Neuronal stem cell (in vitro differentiated cells): ENCODE measurements around the gene HEATR1.

Source experiments
- DNase-seq: peaks from one replicate; pipeline ENCODE4 v3.0.0-alpha.2; 2013; ENCODE audit warnings: low spot score
- H2AFZ ChIP-seq: one replicate; pipeline ENCODE4 v1.6.1; 2013; ENCODE audit warnings: mild to moderate bottlenecking, low read length, inconsistent platforms
- H2AK5ac ChIP-seq: 2 replicates; pipeline ENCODE4 v1.6.1; 2013; ENCODE audit warnings: low read depth, mild to moderate bottlenecking, inconsistent platforms, low read length, moderate library complexity, mixed read lengths
- H2BK120ac ChIP-seq: 2 replicates; pipeline ENCODE4 v1.6.1; 2013; ENCODE audit warnings: low read depth, mild to moderate bottlenecking, inconsistent platforms, low read length, moderate library complexity, mixed read lengths
- H2BK12ac ChIP-seq: one replicate; pipeline ENCODE4 v1.6.1; 2013; ENCODE audit warnings: low read length, inconsistent platforms
- H2BK15ac ChIP-seq: 2 replicates; pipeline ENCODE4 v1.6.1; 2013; ENCODE audit warnings: mild to moderate bottlenecking, low read length, inconsistent platforms, mixed read lengths
- H2BK5ac ChIP-seq: one replicate; pipeline ENCODE4 v1.6.1; 2013; ENCODE audit warnings: inconsistent platforms, mild to moderate bottlenecking, low read length, moderate library complexity
- H3K14ac ChIP-seq: one replicate; pipeline ENCODE4 v1.6.1; 2013; ENCODE audit warnings: low read length, inconsistent platforms
- H3K18ac ChIP-seq: 2 replicates; pipeline ENCODE4 v1.6.1; 2013; ENCODE audit warnings: low read length, inconsistent platforms
- H3K23ac ChIP-seq: 2 replicates; pipeline ENCODE4 v1.6.1; 2013; ENCODE audit warnings: low read depth, mild to moderate bottlenecking, mixed read lengths, low read length, inconsistent platforms; ENCODE audit not compliant: poor library complexity
- H3K27ac ChIP-seq: replicated peaks from 3 replicates; pipeline ENCODE4 v1.5.1; 2013; ENCODE audit warnings: low read length, inconsistent platforms
- H3K27me3 ChIP-seq, 3 experiments: 2 replicates each; pipeline ENCODE4 v1.6.1; 2013; ENCODE audit warnings: low read length in 3 of 3, mild to moderate bottlenecking in 2 of 3, inconsistent platforms in 1 of 3, low read depth in 1 of 3, mixed read lengths in 1 of 3, moderate library complexity in 1 of 3; ENCODE audit not compliant: control insufficient read depth in 3 of 3, insufficient read depth in 3 of 3
- H3K36me3 ChIP-seq, 2 donors: replicated peaks in 1 of 2; 2 replicates each; pipeline ENCODE4 v1.6.1; 2013; ENCODE audit warnings: low read length in 2 of 2; ENCODE audit not compliant: control insufficient read depth in 2 of 2, insufficient read depth in 2 of 2
- H3K4ac ChIP-seq: 2 replicates; pipeline ENCODE4 v1.6.1; 2013; ENCODE audit warnings: inconsistent platforms, mild to moderate bottlenecking, low read length, moderate library complexity
- H3K4me1 ChIP-seq, 2 donors: 1 replicate in 1 of 2; 2 replicates in 1 of 2; pipeline ENCODE4 v1.6.1; 2013; ENCODE audit warnings: low read length in 2 of 2, low read depth in 1 of 2; ENCODE audit not compliant: control insufficient read depth in 2 of 2, insufficient read depth in 1 of 2
- H3K4me2 ChIP-seq: one replicate; pipeline ENCODE4 v1.6.1; 2013; ENCODE audit warnings: mild to moderate bottlenecking, low read length, inconsistent platforms; ENCODE audit not compliant: insufficient read depth, poor library complexity, severe bottlenecking
- H3K4me3 ChIP-seq, 2 donors: 2 replicates each; pipeline ENCODE4 v1.5.1; 2013; ENCODE audit warnings: low read length in 2 of 2, mild to moderate bottlenecking in 2 of 2, inconsistent platforms in 1 of 2, moderate library complexity in 1 of 2
- H3K79me1 ChIP-seq: one replicate; pipeline ENCODE4 v1.6.1; 2013; ENCODE audit warnings: low read depth, mild to moderate bottlenecking, inconsistent platforms, low read length, moderate library complexity
- H3K9ac ChIP-seq: one replicate; pipeline ENCODE4 v1.6.1; 2013; ENCODE audit warnings: mild to moderate bottlenecking, low read depth, low read length, inconsistent platforms; ENCODE audit not compliant: poor library complexity
- H3K9me3 ChIP-seq, 2 donors: replicated peaks in 1 of 2; 2 replicates each; pipeline versions ENCODE3 to v1.6.1; 2013; ENCODE audit warnings: low read length in 2 of 2, mild to moderate bottlenecking in 2 of 2, inconsistent platforms in 1 of 2, low read depth in 1 of 2, mixed read lengths in 1 of 2, moderate library complexity in 1 of 2; ENCODE audit not compliant: control insufficient read depth in 2 of 2, insufficient read depth in 1 of 2
- H4K8ac ChIP-seq: one replicate; pipeline ENCODE4 v1.6.1; 2013; ENCODE audit warnings: low read depth, mild to moderate bottlenecking, inconsistent platforms, low read length, moderate library complexity
- H4K91ac ChIP-seq: one replicate; pipeline ENCODE4 v1.6.1; 2013; ENCODE audit warnings: low read length, low read depth, mild to moderate bottlenecking, inconsistent platforms; ENCODE audit not compliant: poor library complexity
- WGBS, 2 donors: extraction: QIAGEN DNeasy Blood & Tissue Kit; methylation state at CpG; one replicate each; pipeline ENCODE4 v1.1.7; 2013; ENCODE audit warnings: missing lambda C conversion rate in 2 of 2, mixed read lengths in 1 of 2; ENCODE audit not compliant: insufficient read length in 2 of 2, insufficient replicate concordance in 1 of 2; ENCODE audit errors: extremely low coverage in 2 of 2; 5-methylcytosine and 5-hydroxymethylcytosine counted together

HEATR1 gene

GRCh38 chr1:236534151-236534651, 70.1 kb downstream of the HEATR1 start:
- Histone ChIP-seq H2BK120ac (no peak overlapping the region), H3K4me3 (no peak overlapping the region), H2BK15ac (no peak overlapping the region), H3K4me2 (no peak overlapping the region), H3K27ac (no peak overlapping the region), H2BK12ac (no peak overlapping the region), H3K18ac (no peak overlapping the region), H3K36me3 (no peaks in the 10 kb centered on the region), H3K9me3 (no peaks in the 10 kb centered on the region), H4K8ac (no peak overlapping the region), H3K27me3 (no peaks in the 10 kb centered on the region), H3K14ac (no peak overlapping the region), H3K9ac (no peak overlapping the region), H2BK5ac (no peak overlapping the region), H2AK5ac (no peak overlapping the region), H3K79me1 (peaks cover 3% of the 10 kb centered on the region), H4K91ac (no peak overlapping the region), H3K4me1 (peaks cover 0 to 3% of the 10 kb centered on the region in 2 donors), H3K4ac (no peak overlapping the region), H2AFZ (no peak overlapping the region), H3K23ac (no peak overlapping the region)
- no peak for DNase-seq
- no CpG with 5 or more reads among the region's 4 CpGs for WGBS, 2 donors

GRCh38 chr1:236532850-236533249, 71.5 kb downstream of the HEATR1 start:
- Histone ChIP-seq H3K9me3 (no peaks in the 10 kb centered on the region), H3K27ac (no peak overlapping the region), H4K8ac (no peak overlapping the region), H3K9ac (no peak overlapping the region), H3K4ac (no peak overlapping the region), H3K23ac (no peak overlapping the region), H3K79me1 (peaks cover 3% of the 10 kb centered on the region), H2BK120ac (no peak overlapping the region), H3K4me2 (no peak overlapping the region), H2BK5ac (no peak overlapping the region), H4K91ac (no peak overlapping the region), H2BK15ac (no peak overlapping the region), H2AFZ (no peak overlapping the region), H3K36me3 (no peaks in the 10 kb centered on the region), H3K4me1 (peaks cover 0 to 3% of the 10 kb centered on the region in 2 donors), H3K4me3 (no peak overlapping the region), H3K18ac (no peak overlapping the region), H2BK12ac (no peak overlapping the region), H2AK5ac (no peak overlapping the region), H3K27me3 (no peaks in the 10 kb centered on the region), H3K14ac (no peak overlapping the region)
- no CpG with 5 or more reads among the region's 4 CpGs for WGBS, 2 donors
- no peak for DNase-seq

GRCh38 chr1:236530959-236531358, 73.4 kb downstream of the HEATR1 start:
- Histone ChIP-seq H3K9me3 (no peaks in the 10 kb centered on the region), H3K18ac (no peak overlapping the region), H3K27ac (no peak overlapping the region), H3K27me3 (no peaks in the 10 kb centered on the region), H2BK12ac (no peak overlapping the region), H3K14ac (no peak overlapping the region), H3K79me1 (peaks cover 3% of the 10 kb centered on the region), H3K36me3 (peaks cover 0 to 1% of the 10 kb centered on the region in 2 donors), H2BK120ac (no peak overlapping the region), H3K4me1 (peaks cover 0 to 3% of the 10 kb centered on the region in 2 donors), H2BK15ac (no peak overlapping the region), H4K91ac (no peak overlapping the region), H3K23ac (no peak overlapping the region), H3K4me2 (no peak overlapping the region), H2BK5ac (no peak overlapping the region), H3K9ac (no peak overlapping the region), H3K4ac (no peak overlapping the region), H2AK5ac (no peak overlapping the region), H3K4me3 (no peak overlapping the region), H4K8ac (no peak overlapping the region), H2AFZ (no peak overlapping the region)
- no CpG with 5 or more reads among the region's 5 CpGs for WGBS, 2 donors
- no peak for DNase-seq

- H3K36me3 ChIP-seq = peaks cover 0 to 1% of the 10 kb centered on the region in 2 donors
- H3K23ac ChIP-seq = no peak overlapping the region
- H3K9ac ChIP-seq = no peak overlapping the region
- no peak overlapping the region for H2BK5ac ChIP-seq
- H2BK12ac ChIP-seq = no peak overlapping the region
- H3K79me1 ChIP-seq = peaks cover 3% of the 10 kb centered on the region
- no peak for DNase-seq
- H3K4me3 ChIP-seq = no peak overlapping the region
- WGBS, 2 donors = no CpG with 5 or more reads among the region's 1 CpG
- H2AFZ ChIP-seq = peak overlapping the region; percentile 17
- no peak overlapping the region for H2AK5ac ChIP-seq
- H3K27ac ChIP-seq = no peak overlapping the region
- peaks cover 0 to 3% of the 10 kb centered on the region in 2 donors for H3K4me1 ChIP-seq
- H3K27me3 ChIP-seq = no peaks in the 10 kb centered on the region
- H3K4ac ChIP-seq = no peak overlapping the region
- no peak overlapping the region for H4K8ac ChIP-seq
- H3K4me2 ChIP-seq = no peak overlapping the region
- H2BK120ac ChIP-seq = no peak overlapping the region
- no peak overlapping the region for H3K14ac ChIP-seq
- H3K18ac ChIP-seq = no peak overlapping the region
- H2BK15ac ChIP-seq = no peak overlapping the region
- H3K9me3 ChIP-seq = no peaks in the 10 kb centered on the region
- no peak overlapping the region for H4K91ac ChIP-seq
Observed at GRCh38 chr1:236530286-236530685, 74.0 kb downstream of the HEATR1 start.
